ENCODE results near the gene NPTX2. TPM values are rescaled to one million over a fixed set of nuclear protein-coding genes. Genes with fewer than 3 reads are reported as not detected.

NPTX2 gene
- total and polyA plus RNA-seq, 2 experiments from 2014 or later = 8.2 to 24.1 TPM

DNA sequence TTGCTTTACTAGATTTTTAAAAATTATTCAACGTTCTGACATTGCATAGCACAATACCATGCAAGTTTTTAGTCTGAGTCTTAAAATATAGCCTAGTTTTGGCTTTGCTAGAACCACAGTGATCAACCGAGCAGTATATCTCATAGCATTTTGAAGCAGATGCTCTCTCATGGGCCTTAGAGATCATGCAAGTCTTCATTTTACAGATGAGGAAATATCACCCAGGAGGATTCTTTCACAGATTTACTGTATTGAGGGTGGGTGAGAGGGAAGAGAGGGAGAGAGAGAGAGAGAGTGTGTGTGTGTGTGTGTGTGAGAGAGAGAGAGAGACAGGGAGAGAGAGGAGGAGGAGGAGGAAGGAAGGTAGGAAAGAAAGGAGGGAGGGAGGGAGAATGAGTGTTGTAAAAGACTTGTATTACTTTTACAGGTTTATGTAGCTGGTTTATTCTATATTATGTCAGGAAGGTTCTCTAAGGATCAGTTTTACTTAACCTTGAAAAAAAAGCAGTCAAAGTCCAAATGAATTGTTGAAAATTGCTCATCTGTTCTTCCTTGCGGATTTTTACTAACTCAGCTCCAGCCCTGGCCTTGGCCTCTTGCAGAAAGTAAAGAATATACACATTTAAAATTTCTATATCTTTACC is 14.2 kb upstream of the NPTX2 start:
- Histone ChIP-seq H3K27ac (ENCODE audit: low read depth) (no peak overlapping the region), H3K9me2 (ENCODE audit: insufficient read depth) (no peaks in the 10 kb centered on the region), H3K4me3 (no peak overlapping the region), H3K4me2 (no peak overlapping the region), H4K20me1 (replicated peaks; ENCODE audit: insufficient read depth) (no peaks in the 10 kb centered on the region), H2AFZ (no peak overlapping the region), H3K27me3 (ENCODE audit: insufficient read depth) (no peaks in the 10 kb centered on the region), H3K4me1 (ENCODE audit: insufficient read depth) (no peaks in the 10 kb centered on the region), H3K36me3 (ENCODE audit: insufficient read depth) (no peaks in the 10 kb centered on the region), H3K79me2 (replicated peaks; ENCODE audit: insufficient read depth) (no peaks in the 10 kb centered on the region), H3F3A (replicated peaks; ENCODE audit: low read depth) (no peaks in the 10 kb centered on the region)
- no peaks in the 10 kb centered on the region; the same call in 2 of the 3 replicates for H3K9me3 Mint-ChIP-seq
- no peaks in the 10 kb centered on the region for H3K27me3 Mint-ChIP-seq (ENCODE audit: insufficient read depth, low read depth, poor library complexity)
- H3K27ac Mint-ChIP-seq = no peak overlapping the region
- no peak overlapping the region for H3K4me3 Mint-ChIP-seq
- DNase-seq (ENCODE audit: low spot score) = no peak
- H3K36me3 Mint-ChIP-seq (ENCODE audit: low read depth) = no peaks in the 10 kb centered on the region
- TF ChIP-seq CREB1 (CRISPR knock-in tag; IDR thresholded peaks at IDR 0.05; ENCODE audit: low read depth) (no peak), ZNF114 (CRISPR knock-in tag; IDR thresholded peaks at IDR 0.05) (no peak), EZH2phosphoT487 (IDR thresholded peaks at IDR 0.05; ENCODE audit: unreplicated experiment) (no peak), EZH2 (IDR thresholded peaks at IDR 0.05; ENCODE audit: low read depth, unreplicated experiment) (no peak), POLR2AphosphoS5 (IDR thresholded peaks at IDR 0.05; ENCODE audit: low read depth) (no peak), NANOG (IDR thresholded peaks at IDR 0.05; ENCODE audit: borderline replicate concordance) (no peak), JUNB (IDR thresholded peaks at IDR 0.05; ENCODE audit: unreplicated experiment) (no peak)
- TF ChIP-seq, protein P1, sequence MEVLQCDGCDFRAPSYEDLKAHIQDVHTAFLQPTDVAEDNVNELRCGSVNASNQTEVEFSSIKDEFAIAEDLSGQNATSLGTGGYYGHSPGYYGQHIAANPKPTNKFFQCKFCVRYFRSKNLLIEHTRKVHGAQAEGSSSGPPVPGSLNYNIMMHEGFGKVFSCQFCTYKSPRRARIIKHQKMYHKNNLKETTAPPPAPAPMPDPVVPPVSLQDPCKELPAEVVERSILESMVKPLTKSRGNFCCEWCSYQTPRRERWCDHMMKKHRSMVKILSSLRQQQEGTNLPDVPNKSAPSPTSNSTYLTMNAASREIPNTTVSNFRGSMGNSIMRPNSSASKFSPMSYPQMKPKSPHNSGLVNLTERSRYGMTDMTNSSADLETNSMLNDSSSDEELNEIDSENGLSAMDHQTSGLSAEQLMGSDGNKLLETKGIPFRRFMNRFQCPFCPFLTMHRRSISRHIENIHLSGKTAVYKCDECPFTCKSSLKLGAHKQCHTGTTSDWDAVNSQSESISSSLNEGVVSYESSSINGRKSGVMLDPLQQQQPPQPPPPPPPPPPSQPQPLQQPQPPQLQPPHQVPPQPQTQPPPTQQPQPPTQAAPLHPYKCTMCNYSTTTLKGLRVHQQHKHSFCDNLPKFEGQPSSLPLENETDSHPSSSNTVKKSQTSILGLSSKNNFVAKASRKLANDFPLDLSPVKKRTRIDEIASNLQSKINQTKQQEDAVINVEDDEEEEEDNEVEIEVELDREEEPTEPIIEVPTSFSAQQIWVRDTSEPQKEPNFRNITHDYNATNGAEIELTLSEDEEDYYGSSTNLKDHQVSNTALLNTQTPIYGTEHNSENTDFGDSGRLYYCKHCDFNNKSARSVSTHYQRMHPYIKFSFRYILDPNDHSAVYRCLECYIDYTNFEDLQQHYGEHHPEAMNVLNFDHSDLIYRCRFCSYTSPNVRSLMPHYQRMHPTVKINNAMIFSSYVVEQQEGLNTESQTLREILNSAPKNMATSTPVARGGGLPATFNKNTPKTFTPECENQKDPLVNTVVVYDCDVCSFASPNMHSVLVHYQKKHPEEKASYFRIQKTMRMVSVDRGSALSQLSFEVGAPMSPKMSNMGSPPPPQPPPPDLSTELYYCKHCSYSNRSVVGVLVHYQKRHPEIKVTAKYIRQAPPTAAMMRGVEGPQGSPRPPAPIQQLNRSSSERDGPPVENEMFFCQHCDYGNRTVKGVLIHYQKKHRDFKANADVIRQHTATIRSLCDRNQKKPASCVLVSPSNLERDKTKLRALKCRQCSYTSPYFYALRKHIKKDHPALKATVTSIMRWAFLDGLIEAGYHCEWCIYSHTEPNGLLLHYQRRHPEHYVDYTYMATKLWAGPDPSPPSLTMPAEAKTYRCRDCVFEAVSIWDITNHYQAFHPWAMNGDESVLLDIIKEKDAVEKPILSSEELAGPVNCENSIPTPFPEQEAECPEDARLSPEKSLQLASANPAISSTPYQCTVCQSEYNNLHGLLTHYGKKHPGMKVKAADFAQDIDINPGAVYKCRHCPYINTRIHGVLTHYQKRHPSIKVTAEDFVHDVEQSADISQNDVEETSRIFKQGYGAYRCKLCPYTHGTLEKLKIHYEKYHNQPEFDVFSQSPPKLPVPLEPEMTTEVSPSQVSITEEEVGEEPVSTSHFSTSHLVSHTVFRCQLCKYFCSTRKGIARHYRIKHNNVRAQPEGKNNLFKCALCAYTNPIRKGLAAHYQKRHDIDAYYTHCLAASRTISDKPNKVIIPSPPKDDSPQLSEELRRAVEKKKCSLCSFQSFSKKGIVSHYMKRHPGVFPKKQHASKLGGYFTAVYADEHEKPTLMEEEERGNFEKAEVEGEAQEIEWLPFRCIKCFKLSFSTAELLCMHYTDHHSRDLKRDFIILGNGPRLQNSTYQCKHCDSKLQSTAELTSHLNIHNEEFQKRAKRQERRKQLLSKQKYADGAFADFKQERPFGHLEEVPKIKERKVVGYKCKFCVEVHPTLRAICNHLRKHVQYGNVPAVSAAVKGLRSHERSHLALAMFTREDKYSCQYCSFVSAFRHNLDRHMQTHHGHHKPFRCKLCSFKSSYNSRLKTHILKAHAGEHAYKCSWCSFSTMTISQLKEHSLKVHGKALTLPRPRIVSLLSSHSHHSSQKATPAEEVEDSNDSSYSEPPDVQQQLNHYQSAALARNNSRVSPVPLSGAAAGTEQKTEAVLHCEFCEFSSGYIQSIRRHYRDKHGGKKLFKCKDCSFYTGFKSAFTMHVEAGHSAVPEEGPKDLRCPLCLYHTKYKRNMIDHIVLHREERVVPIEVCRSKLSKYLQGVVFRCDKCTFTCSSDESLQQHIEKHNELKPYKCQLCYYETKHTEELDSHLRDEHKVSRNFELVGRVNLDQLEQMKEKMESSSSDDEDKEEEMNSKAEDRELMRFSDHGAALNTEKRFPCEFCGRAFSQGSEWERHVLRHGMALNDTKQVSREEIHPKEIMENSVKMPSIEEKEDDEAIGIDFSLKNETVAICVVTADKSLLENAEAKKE (CRISPR knock-in tag; IDR thresholded peaks at IDR 0.05) = no peak
- TF ChIP-seq, protein P2, sequence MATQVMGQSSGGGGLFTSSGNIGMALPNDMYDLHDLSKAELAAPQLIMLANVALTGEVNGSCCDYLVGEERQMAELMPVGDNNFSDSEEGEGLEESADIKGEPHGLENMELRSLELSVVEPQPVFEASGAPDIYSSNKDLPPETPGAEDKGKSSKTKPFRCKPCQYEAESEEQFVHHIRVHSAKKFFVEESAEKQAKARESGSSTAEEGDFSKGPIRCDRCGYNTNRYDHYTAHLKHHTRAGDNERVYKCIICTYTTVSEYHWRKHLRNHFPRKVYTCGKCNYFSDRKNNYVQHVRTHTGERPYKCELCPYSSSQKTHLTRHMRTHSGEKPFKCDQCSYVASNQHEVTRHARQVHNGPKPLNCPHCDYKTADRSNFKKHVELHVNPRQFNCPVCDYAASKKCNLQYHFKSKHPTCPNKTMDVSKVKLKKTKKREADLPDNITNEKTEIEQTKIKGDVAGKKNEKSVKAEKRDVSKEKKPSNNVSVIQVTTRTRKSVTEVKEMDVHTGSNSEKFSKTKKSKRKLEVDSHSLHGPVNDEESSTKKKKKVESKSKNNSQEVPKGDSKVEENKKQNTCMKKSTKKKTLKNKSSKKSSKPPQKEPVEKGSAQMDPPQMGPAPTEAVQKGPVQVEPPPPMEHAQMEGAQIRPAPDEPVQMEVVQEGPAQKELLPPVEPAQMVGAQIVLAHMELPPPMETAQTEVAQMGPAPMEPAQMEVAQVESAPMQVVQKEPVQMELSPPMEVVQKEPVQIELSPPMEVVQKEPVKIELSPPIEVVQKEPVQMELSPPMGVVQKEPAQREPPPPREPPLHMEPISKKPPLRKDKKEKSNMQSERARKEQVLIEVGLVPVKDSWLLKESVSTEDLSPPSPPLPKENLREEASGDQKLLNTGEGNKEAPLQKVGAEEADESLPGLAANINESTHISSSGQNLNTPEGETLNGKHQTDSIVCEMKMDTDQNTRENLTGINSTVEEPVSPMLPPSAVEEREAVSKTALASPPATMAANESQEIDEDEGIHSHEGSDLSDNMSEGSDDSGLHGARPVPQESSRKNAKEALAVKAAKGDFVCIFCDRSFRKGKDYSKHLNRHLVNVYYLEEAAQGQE (IDR thresholded peaks at IDR 0.05; ENCODE audit: unreplicated experiment) = no peak
- ATAC-seq = no peak
- no peaks in the 10 kb centered on the region for H3K4me1 Mint-ChIP-seq

Measured in GM23338 (cell line).